ENCODE results near the gene NPBWR2.
"Not testable (repeated sequence)": the region's sequence is repeated elsewhere in the genome, so short reads cannot be mapped to it uniquely, and the experiment has no call there.

NPBWR2 gene

GRCh38 chr20:64102647-64103354 is 4.6 kb downstream of the NPBWR2 start:
- DNase-seq (ENCODE audit: low read depth) = no peak

- DNase-seq (ENCODE audit: low read depth) = peak; percentile 68
Observed at GRCh38 chr20:64101731-64102621, 5.4 kb downstream of the NPBWR2 start.

- no peak for DNase-seq (ENCODE audit: low read depth)
Observed at GRCh38 chr20:64100946-64101688, 6.2 kb downstream of the NPBWR2 start.

GRCh38 chr20:64100566-64100888 is 6.8 kb downstream of the NPBWR2 start:
- no peak for DNase-seq (ENCODE audit: low read depth)

GRCh38 chr20:64099880-64100565 is 7.3 kb downstream of the NPBWR2 start:
- no peak for DNase-seq (ENCODE audit: low read depth)

- DNase-seq (ENCODE audit: low read depth) = no peak
Observed at GRCh38 chr20:64099086-64099786, 8.1 kb downstream of the NPBWR2 start.

GRCh38 chr20:64098471-64099013 is 8.8 kb downstream of the NPBWR2 start:
- no peak for DNase-seq (ENCODE audit: low read depth)

GRCh38 chr20:64096535-64096934 is 10.8 kb downstream of the NPBWR2 start:
- no peak for DNase-seq (ENCODE audit: low read depth)

- no peak for DNase-seq (ENCODE audit: low read depth)
Observed at GRCh38 chr20:64095927-64096326, 11.4 kb downstream of the NPBWR2 start.

- DNase-seq (ENCODE audit: low read depth) = no peak
Observed at GRCh38 chr20:64095455-64095854, 11.9 kb downstream of the NPBWR2 start.

- DNase-seq (ENCODE audit: low read depth) = no peak
Observed at GRCh38 chr20:64093013-64093503, 14.3 kb downstream of the NPBWR2 start.

GRCh38 chr20:64092258-64093012 is 14.9 kb downstream of the NPBWR2 start:
- DNase-seq (ENCODE audit: low read depth) = no peak

- no peak for DNase-seq (ENCODE audit: low read depth)
Observed at GRCh38 chr20:64091770-64092169, 15.6 kb downstream of the NPBWR2 start.

GRCh38 chr20:64091340-64091739 is 16.0 kb downstream of the NPBWR2 start:
- DNase-seq (ENCODE audit: low read depth) = no peak

GRCh38 chr20:64090165-64090564 is 17.2 kb downstream of the NPBWR2 start:
- DNase-seq (ENCODE audit: low read depth) = no peak

GRCh38 chr20:64088586-64088985 is 18.8 kb downstream of the NPBWR2 start:
- not testable (repeated sequence) for DNase-seq (ENCODE audit: low read depth)

GRCh38 chr20:64087226-64087825 is 20.0 kb downstream of the NPBWR2 start:
- not testable (repeated sequence) for DNase-seq (ENCODE audit: low read depth)

GRCh38 chr20:64086801-64087200 is 20.6 kb downstream of the NPBWR2 start:
- DNase-seq (ENCODE audit: low read depth) = no peak

- DNase-seq (ENCODE audit: low read depth) = no peak
Observed at GRCh38 chr20:64084685-64085152, 22.6 kb downstream of the NPBWR2 start.

Measured in activated T-cell treated with anti-CD3 and anti-CD28 coated beads for 1 hour (primary cell).